Endothelial cell of umbilical vein (primary cell): ENCODE results near the gene CNGB1. TPM values are rescaled to one million over a fixed set of nuclear protein-coding genes. Genes with fewer than 3 reads are reported as not detected.

Source experiments
- BruUV-seq: library from RNA; stranded (reverse); fragments of 400-500 nt; replicated peaks from 2 replicates; lab custom pipeline; 2021; lab: Mats Ljungman, UMichigan
- CTCF ChIA-PET: fragments of 300-600, 350-600 bp; sonication (Branson Sonifier 250); formaldehyde crosslinking; loops from one replicate; lab custom pipeline; 2021; ENCODE audit warnings: antibody characterized with exemption, inconsistent platforms; lab: Charles Lee
- POLR2A ChIA-PET: fragments of 300-600, 350-600 bp; sonication (Branson Sonifier 250); formaldehyde crosslinking; loops from one replicate; lab custom pipeline; 2021; ENCODE audit warnings: antibody characterized with exemption, inconsistent platforms; lab: Charles Lee
- DNase-seq: peaks from one replicate; pipeline ENCODE4 v3.0.0-alpha.2; 2011; ENCODE audit warnings: low read depth, low spot score
- FAIRE-seq: peaks from 2 replicates; lab custom pipeline; 2011; peaks lifted over from hg19 to GRCh38; lab: Jason Lieb, UNC
- H2AFZ ChIP-seq: 2 replicates; pipeline ENCODE4 v1.6.0; 2012; ENCODE audit warnings: low read depth, low read length, control low read depth, inconsistent platforms
- H3K27ac ChIP-seq: 2 replicates; pipeline ENCODE4 v1.5.1; 2011; ENCODE audit warnings: low read depth, mild to moderate bottlenecking, control low read depth, low read length, moderate library complexity; ENCODE audit not compliant: insufficient read depth
- H3K27me3 ChIP-seq, 2 experiments: 2 replicates each; pipeline versions ENCODE4 v1.6.0 to v1.6.1; 2011; ENCODE audit warnings: low read length in 2 of 2, mixed read lengths in 1 of 2; ENCODE audit not compliant: control insufficient read depth in 2 of 2, insufficient read depth in 2 of 2
- H3K36me3 ChIP-seq, 2 experiments: 2 replicates in 1 of 2; 3 replicates in 1 of 2; pipeline ENCODE4 v1.5.1; 2011; ENCODE audit warnings: low read length in 2 of 2, mild to moderate bottlenecking in 1 of 2, moderate library complexity in 1 of 2; ENCODE audit not compliant: control insufficient read depth in 2 of 2, insufficient read depth in 2 of 2; ENCODE audit errors: extremely low read depth in 1 of 2
- H3K4me1 ChIP-seq: 3 replicates; pipeline ENCODE4 v1.5.1; 2011; ENCODE audit warnings: mild to moderate bottlenecking, low read length; ENCODE audit not compliant: control insufficient read depth, insufficient read depth; ENCODE audit errors: extremely low read depth
- H3K4me2 ChIP-seq: 2 replicates; pipeline ENCODE4 v1.6.1; 2011; ENCODE audit warnings: low read length, control low read depth, mixed read lengths; ENCODE audit not compliant: insufficient read depth
- H3K4me3 ChIP-seq, 3 experiments: fragments of 200-600 bp in 1 of 3; sonication (generic), shearing (Covaris generic) in 1 of 3; replicated peaks in 1 of 3; 2 replicates each; pipeline ENCODE4 v1.5.1; 2011 to 2016; ENCODE audit warnings: control low read depth in 3 of 3, low read length in 3 of 3, mild to moderate bottlenecking in 2 of 3, inconsistent platforms in 1 of 3, low read depth in 1 of 3, moderate library complexity in 1 of 3; ENCODE audit not compliant: insufficient read depth in 1 of 3
- H3K79me2 ChIP-seq: 2 replicates; pipeline ENCODE4 v1.6.0; 2012; ENCODE audit warnings: low read length, inconsistent platforms; ENCODE audit not compliant: control insufficient read depth, insufficient read depth
- H3K9ac ChIP-seq: replicated peaks from 2 replicates; pipeline ENCODE3; 2011; ENCODE audit warnings: low read length, control low read depth; ENCODE audit not compliant: insufficient read depth; ENCODE audit errors: extremely low read depth
- H3K9me1 ChIP-seq: replicated peaks from 3 replicates; pipeline ENCODE4 v1.6.0; 2011; ENCODE audit warnings: mild to moderate bottlenecking, low read length; ENCODE audit not compliant: control insufficient read depth, insufficient read depth; ENCODE audit errors: extremely low read depth
- H3K9me3 ChIP-seq: replicated peaks from 2 replicates; pipeline ENCODE4 v1.5.1; 2012; ENCODE audit warnings: low read length, inconsistent platforms; ENCODE audit not compliant: control insufficient read depth, insufficient read depth
- H4K20me1 ChIP-seq: replicated peaks from 2 replicates; pipeline ENCODE3; 2011; ENCODE audit warnings: mild to moderate bottlenecking, low read length; ENCODE audit not compliant: control insufficient read depth, insufficient read depth; ENCODE audit errors: extremely low read depth
- EZH2 ChIP-seq: IDR thresholded peaks from 2 replicates; pipeline ENCODE4 v1.6.1; 2012; ENCODE audit warnings: borderline replicate concordance, low read depth, mild to moderate bottlenecking, moderate library complexity, low read length, inconsistent platforms; ENCODE audit not compliant: severe bottlenecking
- GATA2 ChIP-seq: IDR thresholded peaks from 2 replicates; pipeline ENCODE4 v1.7.0; 2011; ENCODE audit warnings: low read depth, mild to moderate bottlenecking, moderate library complexity, mixed read lengths, low read length; ENCODE audit not compliant: insufficient read length, insufficient read depth
- POLR2A ChIP-seq: IDR thresholded peaks from 2 replicates; pipeline ENCODE4 v1.6.1; 2012; ENCODE audit warnings: low read depth, mild to moderate bottlenecking, control low read depth, low read length
- POLR2AphosphoS5 ChIP-seq: IDR thresholded peaks from 2 replicates; pipeline ENCODE4 v1.6.1; 2012; ENCODE audit warnings: low read depth, mild to moderate bottlenecking, control low read depth, low read length, moderate library complexity; ENCODE audit not compliant: insufficient read depth
- dilution Hi-C: fragments of 300-500 bp; cut with MboI; formaldehyde crosslinking; loops from one replicate; pipeline ENCODE4 v1.15.0; 2019; ENCODE audit warnings: low sequenced_read_pairs; ENCODE audit not compliant: extremely low pct_ligation_motif_present
- intact Hi-C: fragments of 100-400 bp; cut with micrococcal nuclease; formaldehyde crosslinking; loops from one replicate; pipeline ENCODE4 v1.10.0; 2022
- polyA plus RNA-seq, 4 experiments: library from polyadenylated mRNA; depleted of rRNA in 3 of 4; stranded (reverse) in 3 of 4; unstranded in 1 of 4; fragments of >200 nt; gene quantifications; 2 replicates each; pipeline versions ENCODE4 v1.2.1 to v1.2.3, GENCODE V29; 2011 to 2012; ENCODE audit warnings: missing spikeins in 1 of 4
- total RNA-seq: library from RNA; stranded (reverse); gene quantifications from 2 replicates; pipeline ENCODE4 v1.2.3, GENCODE V29; 2021
- TF ChIP-seq, protein P1 (sequence below), 2 donors: IDR thresholded peaks; 1 replicate in 1 of 2; 2 replicates in 1 of 2; pipeline ENCODE4 v1.5.1; 2011; ENCODE audit warnings: low read length in 2 of 2, mild to moderate bottlenecking in 2 of 2, moderate library complexity in 2 of 2, control low read depth in 1 of 2, inconsistent platforms in 1 of 2, low read depth in 1 of 2; ENCODE audit not compliant: insufficient read depth in 1 of 2; ENCODE audit errors: extremely low read depth in 1 of 2
- TF ChIP-seq, protein P2 (sequence below): IDR thresholded peaks from 2 replicates; pipeline ENCODE4 v1.6.1; 2011; ENCODE audit not compliant: insufficient read depth, insufficient read length

CNGB1 gene
- total and polyA plus RNA-seq, 2 donors (not counting 3 experiments of a cell fraction or from before 2014, with no cell fraction given): not detected

DNA sequence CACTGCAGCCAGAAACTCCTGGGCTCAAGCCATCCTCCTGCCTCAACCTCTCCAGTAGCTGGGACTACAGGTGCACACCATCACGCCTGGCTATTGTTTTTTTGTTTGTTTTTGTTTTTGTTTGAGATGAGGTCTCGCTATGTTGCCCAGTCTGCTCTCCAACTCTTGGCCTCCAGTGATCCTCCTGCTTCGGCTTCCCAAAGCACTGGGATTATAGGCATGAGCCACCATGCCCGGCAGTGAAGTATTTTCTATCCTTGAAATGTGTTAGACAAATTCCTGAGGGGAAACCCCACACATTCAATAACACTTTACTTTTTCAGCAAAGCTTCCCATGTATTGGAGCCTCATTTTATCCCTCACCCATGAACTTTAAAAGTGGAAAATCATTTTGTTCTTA lies 87.4 kb downstream of the CNGB1 start:
- FAIRE-seq (no peak), DNase-seq (no peak)
- BruUV-seq: no TSS peak
- Histone ChIP-seq H3K36me3 (no peaks in the 10 kb centered on the region), H2AFZ (no peak overlapping the region), H3K27ac (no peak overlapping the region), H3K79me2 (no peaks in the 10 kb centered on the region), H4K20me1 (no peaks in the 10 kb centered on the region), H3K4me3 (no peak overlapping the region), H3K4me2 (no peak overlapping the region), H3K27me3 (peaks cover 37 to 42% of the 10 kb centered on the region in 2 experiments), H3K4me1 (no peaks in the 10 kb centered on the region), H3K9me1 (no peaks in the 10 kb centered on the region), H3K9me3 (no peaks in the 10 kb centered on the region), H3K9ac (no peak overlapping the region)
- no peak for TF ChIP-seq EZH2
- no peak for TF ChIP-seq POLR2A
- TF ChIP-seq GATA2: no peak
- TF ChIP-seq, protein P1, sequence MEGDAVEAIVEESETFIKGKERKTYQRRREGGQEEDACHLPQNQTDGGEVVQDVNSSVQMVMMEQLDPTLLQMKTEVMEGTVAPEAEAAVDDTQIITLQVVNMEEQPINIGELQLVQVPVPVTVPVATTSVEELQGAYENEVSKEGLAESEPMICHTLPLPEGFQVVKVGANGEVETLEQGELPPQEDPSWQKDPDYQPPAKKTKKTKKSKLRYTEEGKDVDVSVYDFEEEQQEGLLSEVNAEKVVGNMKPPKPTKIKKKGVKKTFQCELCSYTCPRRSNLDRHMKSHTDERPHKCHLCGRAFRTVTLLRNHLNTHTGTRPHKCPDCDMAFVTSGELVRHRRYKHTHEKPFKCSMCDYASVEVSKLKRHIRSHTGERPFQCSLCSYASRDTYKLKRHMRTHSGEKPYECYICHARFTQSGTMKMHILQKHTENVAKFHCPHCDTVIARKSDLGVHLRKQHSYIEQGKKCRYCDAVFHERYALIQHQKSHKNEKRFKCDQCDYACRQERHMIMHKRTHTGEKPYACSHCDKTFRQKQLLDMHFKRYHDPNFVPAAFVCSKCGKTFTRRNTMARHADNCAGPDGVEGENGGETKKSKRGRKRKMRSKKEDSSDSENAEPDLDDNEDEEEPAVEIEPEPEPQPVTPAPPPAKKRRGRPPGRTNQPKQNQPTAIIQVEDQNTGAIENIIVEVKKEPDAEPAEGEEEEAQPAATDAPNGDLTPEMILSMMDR (IDR thresholded peaks at IDR 0.05; ENCODE audit: extremely low read depth in 1 of 2, insufficient read depth in 1 of 2, low read depth in 1 of 2, low read length in 2 of 2): no peak
- intact Hi-C loops: no loop called here
- dilution Hi-C loops: no loop called here
- ChIA-PET CTCF (no interaction called here), POLR2A (no interaction called here)

DNA sequence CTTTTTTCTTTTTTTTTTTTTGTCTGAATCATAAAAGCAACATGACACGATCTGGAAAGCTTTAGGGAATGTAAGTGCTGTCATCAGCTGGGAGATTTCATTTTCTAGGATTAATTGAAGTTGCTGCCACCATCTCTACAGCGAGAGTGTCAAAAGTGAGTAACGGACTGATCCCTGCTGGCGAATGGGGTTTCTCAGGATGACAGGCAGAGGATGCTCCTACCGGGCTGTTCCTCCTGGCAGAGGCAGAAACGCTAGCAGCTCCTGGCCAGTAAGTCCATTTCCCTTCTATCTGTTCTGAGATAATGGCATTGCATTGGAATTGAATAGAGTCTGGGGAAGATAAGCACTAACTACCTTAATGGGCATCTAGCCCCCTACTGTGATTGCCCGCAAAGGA lies 88.1 kb downstream of the CNGB1 start:
- Histone ChIP-seq H2AFZ (no peak overlapping the region), H3K4me1 (no peaks in the 10 kb centered on the region), H3K4me3 (no peak overlapping the region), H4K20me1 (no peaks in the 10 kb centered on the region), H3K27me3 (peaks cover 36 to 42% of the 10 kb centered on the region in 2 experiments), H3K36me3 (no peaks in the 10 kb centered on the region), H3K27ac (no peak overlapping the region), H3K9me3 (no peaks in the 10 kb centered on the region), H3K9ac (no peak overlapping the region), H3K79me2 (no peaks in the 10 kb centered on the region), H3K4me2 (no peak overlapping the region), H3K9me1 (no peaks in the 10 kb centered on the region)
- BruUV-seq: no TSS peak
- intact Hi-C loops (no loop called here), dilution Hi-C loops (no loop called here)
- ChIA-PET CTCF (interaction anchor here (1.1 kb wide), 1 partner anchor 24 kb away, joined by 3 read pairs; no protein-coding TSS in a partner anchor), POLR2A (no interaction called here)
- TF ChIP-seq GATA2: no peak
- no peak for TF ChIP-seq POLR2A
- TF ChIP-seq, protein P1 (IDR thresholded peaks at IDR 0.05; ENCODE audit: extremely low read depth in 1 of 2, insufficient read depth in 1 of 2, low read depth in 1 of 2, low read length in 2 of 2): no peak
- TF ChIP-seq POLR2AphosphoS5: no peak
- TF ChIP-seq, protein P2, sequence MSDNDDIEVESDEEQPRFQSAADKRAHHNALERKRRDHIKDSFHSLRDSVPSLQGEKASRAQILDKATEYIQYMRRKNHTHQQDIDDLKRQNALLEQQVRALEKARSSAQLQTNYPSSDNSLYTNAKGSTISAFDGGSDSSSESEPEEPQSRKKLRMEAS: no peak
- DNase-seq (no peak), FAIRE-seq (no peak)
